Measurements from ENCODE around the gene C1GALT1.

DNA sequence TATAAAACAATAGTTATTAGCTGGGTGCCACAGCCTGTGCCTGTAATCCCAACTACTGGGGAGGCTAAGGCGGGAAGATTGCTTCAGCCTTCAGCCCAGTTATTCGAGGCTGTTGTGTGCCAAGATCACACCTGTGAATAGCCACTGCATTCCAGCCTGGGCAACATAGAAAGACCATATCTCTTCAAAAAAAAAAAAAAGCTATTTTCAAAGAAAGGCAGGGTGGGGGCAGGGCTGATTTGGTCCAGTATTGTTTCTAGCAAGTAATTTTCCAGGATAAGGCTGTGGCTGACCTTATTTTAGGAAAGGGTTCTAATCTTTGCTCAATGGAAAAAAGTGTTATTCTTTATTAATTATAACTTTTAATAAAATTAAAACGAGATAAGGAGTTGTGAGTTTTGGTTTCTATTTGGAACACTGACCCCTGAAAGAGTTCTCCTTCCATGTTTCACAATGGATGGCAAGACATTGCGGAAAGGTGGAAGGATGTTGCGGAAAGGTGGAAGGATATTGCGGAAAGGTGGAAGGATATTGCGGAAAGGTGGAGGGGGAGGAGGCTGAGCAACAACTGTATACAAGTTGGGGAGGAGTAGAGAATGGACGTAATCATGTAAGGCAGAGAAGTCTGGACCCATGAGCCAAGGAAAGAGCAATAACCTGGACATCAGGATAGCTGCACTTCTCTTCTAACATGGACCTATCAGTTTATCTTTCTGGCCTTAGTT lies 1.5 kb upstream of the C1GALT1 start:
- no peak for TF ChIP-seq EZH2 (optimal IDR thresholded peaks at IDR 0.05; ENCODE audit: low read depth, low read length)
- TF ChIP-seq, protein P1, sequence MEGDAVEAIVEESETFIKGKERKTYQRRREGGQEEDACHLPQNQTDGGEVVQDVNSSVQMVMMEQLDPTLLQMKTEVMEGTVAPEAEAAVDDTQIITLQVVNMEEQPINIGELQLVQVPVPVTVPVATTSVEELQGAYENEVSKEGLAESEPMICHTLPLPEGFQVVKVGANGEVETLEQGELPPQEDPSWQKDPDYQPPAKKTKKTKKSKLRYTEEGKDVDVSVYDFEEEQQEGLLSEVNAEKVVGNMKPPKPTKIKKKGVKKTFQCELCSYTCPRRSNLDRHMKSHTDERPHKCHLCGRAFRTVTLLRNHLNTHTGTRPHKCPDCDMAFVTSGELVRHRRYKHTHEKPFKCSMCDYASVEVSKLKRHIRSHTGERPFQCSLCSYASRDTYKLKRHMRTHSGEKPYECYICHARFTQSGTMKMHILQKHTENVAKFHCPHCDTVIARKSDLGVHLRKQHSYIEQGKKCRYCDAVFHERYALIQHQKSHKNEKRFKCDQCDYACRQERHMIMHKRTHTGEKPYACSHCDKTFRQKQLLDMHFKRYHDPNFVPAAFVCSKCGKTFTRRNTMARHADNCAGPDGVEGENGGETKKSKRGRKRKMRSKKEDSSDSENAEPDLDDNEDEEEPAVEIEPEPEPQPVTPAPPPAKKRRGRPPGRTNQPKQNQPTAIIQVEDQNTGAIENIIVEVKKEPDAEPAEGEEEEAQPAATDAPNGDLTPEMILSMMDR (IDR thresholded peaks at IDR 0.05; ENCODE audit: low read length): no peak
